ENCODE measurements around the gene TFPI. TPM values are rescaled to one million over a fixed set of nuclear protein-coding genes. Genes with fewer than 3 reads are reported as not detected.

Gene TFPI
- total and polyA plus RNA-seq, 9 donors = 23.3 to 98.0 (median 48.8) TPM

DNA sequence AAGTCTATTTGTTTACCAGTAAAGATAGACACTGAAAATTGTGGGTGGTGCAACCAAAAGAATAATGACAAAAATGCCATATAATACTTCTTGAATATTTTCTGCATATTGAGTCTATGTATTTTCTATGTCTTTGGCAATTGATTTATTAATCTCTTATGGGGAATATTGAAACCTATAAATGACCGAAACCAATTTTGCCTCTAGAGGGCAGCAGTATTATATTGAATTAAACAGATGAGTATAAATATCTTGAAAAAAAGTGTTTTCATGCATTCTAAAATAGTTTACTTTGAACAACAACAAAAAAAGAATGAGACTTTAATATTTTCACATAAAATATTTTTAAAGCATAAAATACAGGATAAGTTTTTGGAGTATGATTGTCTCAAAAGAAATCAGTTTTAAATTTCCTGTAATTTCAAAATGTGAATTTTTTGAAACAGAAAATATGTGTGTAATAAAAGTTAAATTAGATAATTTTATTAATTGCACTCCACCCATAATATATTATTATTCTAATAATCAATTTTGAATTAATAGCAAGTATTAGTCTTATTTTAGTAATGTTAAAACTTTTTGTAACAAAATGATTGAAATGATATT, 56.3 kb downstream of the TFPI start:
- TF ChIP-seq POLR2A (IDR thresholded peaks at IDR 0.05) (no peak), EP300 (IDR thresholded peaks at IDR 0.05) (no peak)
- TF ChIP-seq, protein P1, sequence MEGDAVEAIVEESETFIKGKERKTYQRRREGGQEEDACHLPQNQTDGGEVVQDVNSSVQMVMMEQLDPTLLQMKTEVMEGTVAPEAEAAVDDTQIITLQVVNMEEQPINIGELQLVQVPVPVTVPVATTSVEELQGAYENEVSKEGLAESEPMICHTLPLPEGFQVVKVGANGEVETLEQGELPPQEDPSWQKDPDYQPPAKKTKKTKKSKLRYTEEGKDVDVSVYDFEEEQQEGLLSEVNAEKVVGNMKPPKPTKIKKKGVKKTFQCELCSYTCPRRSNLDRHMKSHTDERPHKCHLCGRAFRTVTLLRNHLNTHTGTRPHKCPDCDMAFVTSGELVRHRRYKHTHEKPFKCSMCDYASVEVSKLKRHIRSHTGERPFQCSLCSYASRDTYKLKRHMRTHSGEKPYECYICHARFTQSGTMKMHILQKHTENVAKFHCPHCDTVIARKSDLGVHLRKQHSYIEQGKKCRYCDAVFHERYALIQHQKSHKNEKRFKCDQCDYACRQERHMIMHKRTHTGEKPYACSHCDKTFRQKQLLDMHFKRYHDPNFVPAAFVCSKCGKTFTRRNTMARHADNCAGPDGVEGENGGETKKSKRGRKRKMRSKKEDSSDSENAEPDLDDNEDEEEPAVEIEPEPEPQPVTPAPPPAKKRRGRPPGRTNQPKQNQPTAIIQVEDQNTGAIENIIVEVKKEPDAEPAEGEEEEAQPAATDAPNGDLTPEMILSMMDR (IDR thresholded peaks at IDR 0.05) = no peak
- Histone ChIP-seq H3K27me3 (no peaks in the 10 kb centered on the region), H3K36me3 (no peaks in the 10 kb centered on the region), H3K9me3 (no peaks in the 10 kb centered on the region), H3K27ac (no peak overlapping the region), H3K4me3 (no peak overlapping the region), H3K4me1 (ENCODE audit: insufficient read depth) (no peaks in the 10 kb centered on the region)
- DNase-seq = no peak
- 6 to 12% (median 7%) methylated on average over 1 of the region's 1 CpG for WGBS, 3 donors
- intact Hi-C loops (cut with DNase I) = no loop called here

- DNase-seq = no peak
- Histone ChIP-seq H3K36me3 (no peaks in the 10 kb centered on the region), H3K27me3 (no peaks in the 10 kb centered on the region), H3K27ac (no peak overlapping the region), H3K9me3 (no peaks in the 10 kb centered on the region), H3K4me1 (ENCODE audit: insufficient read depth) (no peaks in the 10 kb centered on the region), H3K4me3 (no peak overlapping the region)
- TF ChIP-seq, protein P1 (IDR thresholded peaks at IDR 0.05) = no peak
- TF ChIP-seq EP300 (IDR thresholded peaks at IDR 0.05) (no peak), POLR2A (IDR thresholded peaks at IDR 0.05) (no peak)
- intact Hi-C loops (cut with DNase I) = no loop called here
- 84 to 91% (median 87%) methylated on average over 2 of the region's 2 CpGs for WGBS, 3 donors
Measured at GRCh38 chr2:187497140-187497539, 57.1 kb downstream of the TFPI start.

DNA sequence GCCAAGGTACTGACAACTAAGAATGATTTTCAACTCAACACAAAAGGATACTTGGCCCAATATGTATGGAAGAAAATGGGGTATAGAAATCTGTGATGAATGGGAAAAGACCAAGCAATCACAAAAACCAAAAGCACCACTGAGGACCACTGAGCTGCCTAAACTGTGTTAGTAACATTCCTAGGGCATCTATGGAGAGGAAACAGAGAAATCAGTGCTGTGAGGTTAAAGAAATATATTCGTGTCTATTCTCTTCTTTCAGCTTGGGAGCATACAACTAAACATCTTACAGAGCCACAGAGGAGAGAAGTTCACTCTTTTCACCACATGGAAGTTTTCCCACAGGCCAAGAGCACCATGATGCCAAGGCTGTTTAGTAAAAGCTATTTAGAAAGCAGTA, 58.9 kb downstream of the TFPI start:
- no peaks in the 10 kb centered on the region for H3K36me3 ChIP-seq
- no peaks in the 10 kb centered on the region for H3K4me1 ChIP-seq (ENCODE audit: insufficient read depth)
- 64 to 81% (median 71%) methylated on average over 1 of the region's 1 CpG for WGBS, 3 donors
- no peaks in the 10 kb centered on the region for H3K9me3 ChIP-seq
- no peaks in the 10 kb centered on the region for H3K27me3 ChIP-seq
- H3K4me3 ChIP-seq = no peak overlapping the region
- H3K27ac ChIP-seq = no peak overlapping the region
- intact Hi-C loops (cut with DNase I) = no loop called here
- TF ChIP-seq, protein P1 (IDR thresholded peaks at IDR 0.05) = no peak
- TF ChIP-seq EP300 (IDR thresholded peaks at IDR 0.05) = no peak
- no peak for TF ChIP-seq POLR2A (IDR thresholded peaks at IDR 0.05)
- DNase-seq = no peak

DNA sequence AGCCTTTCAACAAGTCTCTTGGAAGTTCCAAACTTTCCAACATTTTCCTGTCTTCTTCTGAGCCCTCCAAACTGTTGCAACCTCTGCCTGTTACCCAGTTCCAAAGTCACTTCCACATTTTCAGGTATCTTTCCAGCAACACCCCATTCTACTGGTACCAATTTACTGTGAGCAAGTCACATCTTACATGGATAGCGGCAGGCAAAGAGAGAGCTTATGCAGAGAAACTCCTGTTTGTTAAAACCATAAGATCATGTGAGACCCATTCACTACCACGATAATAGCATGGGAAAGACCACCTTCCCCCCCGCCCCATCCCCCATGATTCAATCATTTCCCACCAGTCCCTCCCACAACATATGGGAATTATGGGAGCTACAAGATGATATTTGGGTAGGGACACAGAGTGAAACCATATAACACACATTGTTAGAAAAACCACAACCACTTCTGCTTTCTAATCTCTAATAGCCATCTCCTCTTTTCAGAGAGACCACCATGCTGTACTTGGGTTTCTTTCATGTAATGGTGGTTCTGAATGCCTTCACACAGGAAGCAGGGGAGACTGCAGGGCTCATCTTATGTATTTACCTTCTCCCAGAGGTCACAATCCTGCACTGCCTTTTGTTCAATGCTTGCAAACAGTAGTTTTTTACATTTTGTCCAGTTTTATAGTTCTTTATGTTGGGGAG, 60.2 kb downstream of the TFPI start:
- no peak overlapping the region for H3K4me3 ChIP-seq
- intact Hi-C loops (cut with DNase I) = no loop called here
- H3K36me3 ChIP-seq = no peaks in the 10 kb centered on the region
- WGBS, 3 donors = 97 to 100% (median 98%) methylated on average over 3 of the region's 3 CpGs
- no peak overlapping the region for H3K27ac ChIP-seq
- DNase-seq = no peak
- H3K9me3 ChIP-seq = no peaks in the 10 kb centered on the region
- H3K4me1 ChIP-seq (ENCODE audit: insufficient read depth) = no peaks in the 10 kb centered on the region
- no peak for TF ChIP-seq EP300 (IDR thresholded peaks at IDR 0.05)
- TF ChIP-seq, protein P1 (IDR thresholded peaks at IDR 0.05) = no peak
- no peak for TF ChIP-seq POLR2A (IDR thresholded peaks at IDR 0.05)
- H3K27me3 ChIP-seq = no peaks in the 10 kb centered on the region
